Measurements from ENCODE around the gene ACTRT2. TPM values are rescaled to one million over a fixed set of nuclear protein-coding genes. Genes with fewer than 3 reads are reported as not detected.
A peak's percentile ranks its signal among the peaks of the same experiment; 100 is the strongest.

ACTRT2 gene
- total and polyA plus RNA-seq, 2 of the 8 experiments (the other 6 are each of a cell fraction or from before 2014, with no cell fraction given): not detected

- peak; percentile 66 for TF ChIP-seq SUZ12 (IDR thresholded peaks at IDR 0.05; ENCODE audit: low read length)
- no peak for TF ChIP-seq YY1 (IDR thresholded peaks at IDR 0.05; ENCODE audit: low read depth, low read length)
- TF ChIP-seq E2F6 (IDR thresholded peaks at IDR 0.05): no peak
- TF ChIP-seq NANOG (IDR thresholded peaks at IDR 0.05; ENCODE audit: insufficient read depth, low read depth, low read length, poor library complexity, severe bottlenecking): no peak
- TF ChIP-seq, protein P1, sequence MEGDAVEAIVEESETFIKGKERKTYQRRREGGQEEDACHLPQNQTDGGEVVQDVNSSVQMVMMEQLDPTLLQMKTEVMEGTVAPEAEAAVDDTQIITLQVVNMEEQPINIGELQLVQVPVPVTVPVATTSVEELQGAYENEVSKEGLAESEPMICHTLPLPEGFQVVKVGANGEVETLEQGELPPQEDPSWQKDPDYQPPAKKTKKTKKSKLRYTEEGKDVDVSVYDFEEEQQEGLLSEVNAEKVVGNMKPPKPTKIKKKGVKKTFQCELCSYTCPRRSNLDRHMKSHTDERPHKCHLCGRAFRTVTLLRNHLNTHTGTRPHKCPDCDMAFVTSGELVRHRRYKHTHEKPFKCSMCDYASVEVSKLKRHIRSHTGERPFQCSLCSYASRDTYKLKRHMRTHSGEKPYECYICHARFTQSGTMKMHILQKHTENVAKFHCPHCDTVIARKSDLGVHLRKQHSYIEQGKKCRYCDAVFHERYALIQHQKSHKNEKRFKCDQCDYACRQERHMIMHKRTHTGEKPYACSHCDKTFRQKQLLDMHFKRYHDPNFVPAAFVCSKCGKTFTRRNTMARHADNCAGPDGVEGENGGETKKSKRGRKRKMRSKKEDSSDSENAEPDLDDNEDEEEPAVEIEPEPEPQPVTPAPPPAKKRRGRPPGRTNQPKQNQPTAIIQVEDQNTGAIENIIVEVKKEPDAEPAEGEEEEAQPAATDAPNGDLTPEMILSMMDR (IDR thresholded peaks at IDR 0.05; ENCODE audit: control extremely low read depth in 1 of 3, insufficient read depth in 1 of 3, low read depth in 1 of 3, low read length in 3 of 3): no peak
- TF ChIP-seq RXRA (IDR thresholded peaks at IDR 0.05; ENCODE audit: insufficient read depth, low read depth, low read length): no peak
- TF ChIP-seq MAX (IDR thresholded peaks at IDR 0.05): 0 out of 2 replicates have a peak, but pooled peaks have one; percentile 10
- no peak for TF ChIP-seq CREB1 (IDR thresholded peaks at IDR 0.05)
- no peak for TF ChIP-seq RFX5 (IDR thresholded peaks at IDR 0.05; ENCODE audit: borderline replicate concordance, low read depth, low read length)
- TF ChIP-seq FOSL1 (IDR thresholded peaks at IDR 0.05; ENCODE audit: insufficient read depth, low read depth, low read length): no peak
Observed at GRCh38 chr1:3068564-3069431, 47.5 kb downstream of the ACTRT2 start, which contains the start of gene PRDM16 (continued).

All from H1 (cell line).